Activated naive CD4-positive, alpha-beta T cell treated with anti-CD3 and anti-CD28 coated beads, Interleukin-2, amount 50 U/mL, for 16 hours (primary cell): ENCODE data around the gene KCNQ1OT1.
"Not testable (repeated sequence)": the region's sequence is repeated elsewhere in the genome, so short reads cannot be mapped to it uniquely, and the experiment has no call there.

Source experiments
- DNase-seq: peaks from one replicate; pipeline ENCODE4 v3.0.0-alpha.2; 2020

The KCNQ1OT1 gene

DNA sequence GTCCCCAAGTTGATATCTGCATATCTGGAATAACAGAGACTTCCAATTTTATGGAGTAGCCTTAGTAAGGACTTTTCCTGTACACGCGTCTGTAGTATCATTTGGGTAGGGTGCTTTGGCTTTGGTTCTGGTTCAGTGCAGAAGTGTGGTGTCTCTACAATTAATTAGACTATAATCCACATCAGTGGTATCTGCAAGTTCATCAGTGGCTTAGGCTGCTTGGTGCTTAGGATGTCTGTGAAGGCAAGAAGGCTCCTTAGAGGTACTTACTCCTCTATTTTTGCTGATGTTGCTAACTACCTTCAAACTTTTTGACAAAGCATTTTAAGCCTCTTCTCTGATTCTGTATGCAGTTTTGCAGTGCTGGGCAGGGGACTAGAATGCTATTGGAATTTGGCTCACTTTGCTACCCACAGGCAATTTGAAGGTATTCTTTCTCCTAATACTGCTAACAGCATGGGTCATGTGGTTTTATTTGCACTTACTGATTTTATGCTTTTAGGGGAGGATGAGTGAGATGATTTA, 49.4 kb downstream of the KCNQ1OT1 start:
- DNase-seq: no peak

DNA sequence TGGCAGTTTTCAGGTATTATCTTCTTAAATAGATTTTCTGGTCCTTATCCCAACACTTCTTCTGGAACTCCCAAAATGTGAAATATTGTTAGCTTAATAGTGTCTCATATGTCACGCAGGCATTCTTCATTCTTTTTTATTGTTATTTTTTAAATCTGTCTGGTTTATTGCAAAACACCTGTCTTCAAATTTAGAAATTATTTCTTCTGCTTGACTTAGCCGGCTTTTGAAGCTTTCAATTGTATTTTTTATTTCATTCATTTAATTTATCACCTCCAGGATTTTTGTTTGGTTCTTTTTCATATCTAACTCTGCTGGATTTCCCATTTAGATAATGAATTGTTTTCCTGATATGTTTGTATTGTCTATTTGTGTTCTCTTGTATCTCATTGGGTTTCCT, 49.9 kb downstream of the KCNQ1OT1 start:
- no peak for DNase-seq

DNA sequence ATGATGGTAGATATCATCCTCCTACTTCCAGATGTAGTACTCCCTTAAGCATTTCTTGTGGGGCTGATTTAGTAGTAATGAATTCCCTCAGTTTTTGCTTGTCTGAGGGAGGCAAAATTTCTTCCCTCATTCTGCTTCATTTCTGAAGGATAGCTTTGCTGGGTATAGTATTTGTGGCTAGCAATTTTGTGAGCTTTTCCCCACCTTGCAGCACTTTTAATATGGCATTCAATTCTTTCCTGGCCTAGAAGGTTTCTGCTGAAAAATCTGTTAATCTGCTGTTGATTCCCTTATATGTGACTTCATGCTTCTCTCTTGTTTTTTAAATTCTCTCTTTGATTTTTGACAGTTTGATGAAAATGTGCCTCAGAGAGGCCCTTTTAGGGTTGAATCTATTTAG, 50.4 kb downstream of the KCNQ1OT1 start:
- DNase-seq: no peak

DNA sequence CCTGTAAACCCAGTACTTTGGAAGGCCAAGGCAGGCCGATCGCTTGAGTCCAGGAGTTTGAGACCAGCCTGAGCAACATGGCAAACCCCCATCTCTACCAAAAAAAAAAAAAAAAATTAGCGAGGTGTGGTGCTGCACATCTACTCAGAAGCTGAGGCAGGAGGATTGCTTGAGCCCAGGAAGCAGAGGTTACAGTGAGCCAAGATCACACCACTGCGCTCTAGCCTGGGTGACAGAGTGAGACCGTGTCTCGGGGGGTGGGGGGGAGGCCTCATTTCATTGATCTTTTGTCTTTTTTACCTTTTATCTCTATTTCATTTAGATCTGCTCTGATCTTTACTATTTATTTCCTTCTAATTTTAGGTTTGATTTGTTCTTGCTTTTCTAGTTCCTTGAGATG, 51.8 kb downstream of the KCNQ1OT1 start:
- DNase-seq: no peak

DNA sequence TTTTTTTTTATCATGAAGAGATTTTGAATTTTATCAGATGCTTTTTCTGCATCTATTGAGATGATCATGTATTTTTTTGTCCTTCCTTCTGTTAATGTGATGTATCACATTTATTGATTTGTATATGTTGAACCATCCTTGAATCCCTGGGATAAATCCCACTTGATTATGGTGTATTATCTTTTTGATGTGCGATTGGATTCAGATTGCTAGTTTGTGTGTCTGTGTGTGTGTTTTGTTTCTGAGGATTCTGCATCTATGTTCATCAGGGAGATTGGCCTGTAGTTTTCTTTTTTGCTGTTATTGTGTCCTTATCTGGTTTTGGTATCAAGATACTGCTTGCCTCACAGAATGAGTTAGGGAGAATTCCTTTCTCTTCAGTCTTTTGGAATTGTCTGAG, 52.6 kb downstream of the KCNQ1OT1 start:
- no peak for DNase-seq

DNA sequence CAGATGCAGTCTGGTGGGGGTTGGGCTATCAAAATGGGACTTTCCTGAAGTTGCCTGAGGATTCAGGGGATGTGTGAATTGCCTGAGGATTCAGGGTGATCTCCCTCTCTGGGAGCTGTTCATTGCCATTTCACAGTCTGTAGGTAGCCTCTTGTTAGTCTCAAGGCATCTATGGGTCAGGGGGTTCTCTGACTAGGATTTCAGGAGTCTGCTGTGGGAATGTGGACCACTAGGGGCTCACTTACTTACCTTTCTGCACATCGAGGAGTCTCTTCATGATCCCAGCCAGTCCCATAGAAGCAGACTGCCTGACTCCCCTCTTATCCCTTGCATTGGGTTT, 54.0 kb downstream of the KCNQ1OT1 start:
- DNase-seq: no peak

DNA sequence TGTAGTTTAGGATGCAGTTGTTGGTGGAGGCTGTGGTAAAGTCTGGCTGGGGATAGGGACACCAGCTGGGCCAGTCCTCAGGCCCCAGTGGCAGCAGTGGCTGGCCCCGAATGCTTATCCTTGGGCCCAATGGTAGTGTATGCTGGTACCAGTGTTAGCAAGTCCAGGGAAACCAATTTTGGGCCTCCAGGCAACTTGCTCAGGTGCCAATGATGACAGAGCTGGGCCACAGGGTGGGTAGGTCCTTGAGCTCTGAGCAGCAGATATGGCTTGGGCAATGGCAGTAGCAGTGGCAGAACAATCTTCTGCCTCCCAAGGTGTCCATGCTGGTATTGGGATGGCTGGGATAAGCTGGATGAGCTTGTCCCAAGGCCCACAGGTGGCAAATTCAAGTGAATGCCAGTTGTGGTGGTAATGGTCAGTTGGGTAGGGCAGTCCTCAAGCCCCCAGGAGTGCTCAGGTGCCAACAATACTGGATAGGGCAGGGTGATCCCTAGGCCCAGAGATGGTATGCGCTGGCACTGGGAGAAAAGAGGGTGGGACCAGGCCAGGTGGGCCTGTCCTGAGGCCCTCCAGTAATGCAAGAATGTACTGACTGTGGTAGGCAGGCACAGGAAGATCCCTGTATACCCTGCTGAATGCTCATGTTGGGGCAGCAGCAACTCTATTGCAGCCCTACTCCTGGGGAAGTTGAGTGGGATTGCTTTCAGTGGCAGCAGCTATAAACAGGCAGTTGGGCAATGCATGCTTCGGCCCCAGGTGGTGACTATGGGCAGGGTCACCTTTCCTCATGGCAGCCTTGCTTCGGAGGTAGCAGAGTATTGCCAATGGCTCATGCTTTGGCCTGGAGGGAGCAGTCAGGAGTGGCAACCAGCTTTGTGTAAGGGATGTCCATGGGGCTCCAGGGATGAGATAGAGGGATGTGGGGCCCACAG, 54.7 kb downstream of the KCNQ1OT1 start:
- no peak for DNase-seq

DNA sequence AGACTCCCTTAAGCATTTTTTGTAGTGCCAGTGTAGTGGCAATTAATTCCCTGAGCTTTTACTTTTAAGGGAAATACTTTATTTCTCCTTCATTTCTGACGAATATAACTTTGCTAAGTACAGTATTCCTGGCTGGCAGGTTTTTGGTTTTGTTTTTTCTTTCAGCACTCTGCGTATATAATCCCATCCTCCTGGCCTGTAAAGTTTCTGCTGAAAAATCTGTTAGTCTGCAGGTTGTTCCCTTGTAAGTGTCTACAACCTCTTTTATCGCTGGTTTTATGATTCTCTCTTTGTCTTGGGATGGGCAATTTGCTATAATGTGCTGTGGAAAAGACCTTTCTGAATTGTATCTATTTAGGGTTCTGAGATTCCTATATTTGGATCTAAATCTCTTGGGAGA, 56.0 kb downstream of the KCNQ1OT1 start:
- DNase-seq: no peak

DNA sequence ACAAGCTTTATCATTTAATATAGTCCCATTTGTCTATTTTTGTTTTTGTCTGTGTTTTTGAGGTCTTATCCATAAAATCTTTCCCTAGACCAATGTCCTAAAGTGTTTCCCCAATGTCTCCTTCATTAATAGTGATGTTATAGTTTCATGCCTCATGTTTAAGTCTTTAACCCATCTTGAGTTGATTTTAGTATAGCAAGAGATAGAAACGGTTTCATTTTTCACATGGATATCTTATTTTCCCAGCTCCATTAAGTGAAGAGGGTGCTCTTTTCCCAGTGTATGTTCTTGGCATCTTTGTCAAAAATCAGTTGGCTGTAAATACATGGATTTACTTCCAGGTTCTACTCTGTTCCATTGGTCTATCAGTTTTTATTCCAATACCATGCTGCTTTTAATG, 58.2 kb downstream of the KCNQ1OT1 start:
- DNase-seq: no peak

DNA sequence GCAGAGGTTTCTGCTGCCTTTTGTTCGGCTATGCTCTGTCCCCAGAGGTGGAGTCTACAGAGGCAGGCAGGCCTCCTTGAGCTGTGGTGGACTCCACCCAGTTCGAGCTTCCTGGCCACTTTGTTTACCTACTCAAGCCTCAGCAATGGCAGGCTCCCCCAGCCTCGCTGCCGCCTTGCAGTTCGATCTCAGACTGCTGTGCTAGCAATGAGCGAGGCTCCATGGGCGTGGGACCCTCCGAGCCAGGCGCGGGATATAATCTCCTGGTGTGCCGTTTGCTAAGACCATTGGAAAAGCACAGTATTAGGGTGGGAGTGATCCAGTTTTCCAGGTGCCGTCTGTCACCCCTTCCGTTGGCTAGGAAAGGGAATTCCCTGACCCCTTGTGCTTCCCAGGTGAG, 60.0 kb downstream of the KCNQ1OT1 start:
- DNase-seq: not testable (repeated sequence)

DNA sequence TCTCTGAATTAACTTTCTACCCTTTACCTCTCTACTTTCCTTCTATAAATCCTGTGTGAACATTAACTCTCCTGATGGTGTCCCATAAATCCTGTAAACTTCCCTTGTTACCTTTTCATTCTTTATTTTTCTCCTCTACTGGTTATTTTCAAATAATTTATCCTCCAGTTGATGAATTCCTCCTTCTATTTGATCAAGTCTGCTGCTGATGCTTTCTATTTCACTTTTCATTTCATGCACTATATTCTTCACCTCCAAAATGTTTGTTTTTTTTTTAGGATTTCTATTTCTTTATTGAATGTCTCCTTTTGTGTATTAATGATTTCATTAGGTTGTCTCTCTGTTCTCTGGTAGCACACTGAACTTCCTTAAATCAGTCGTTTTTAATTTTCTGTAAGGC, 68.6 kb downstream of the KCNQ1OT1 start:
- DNase-seq: no peak

DNA sequence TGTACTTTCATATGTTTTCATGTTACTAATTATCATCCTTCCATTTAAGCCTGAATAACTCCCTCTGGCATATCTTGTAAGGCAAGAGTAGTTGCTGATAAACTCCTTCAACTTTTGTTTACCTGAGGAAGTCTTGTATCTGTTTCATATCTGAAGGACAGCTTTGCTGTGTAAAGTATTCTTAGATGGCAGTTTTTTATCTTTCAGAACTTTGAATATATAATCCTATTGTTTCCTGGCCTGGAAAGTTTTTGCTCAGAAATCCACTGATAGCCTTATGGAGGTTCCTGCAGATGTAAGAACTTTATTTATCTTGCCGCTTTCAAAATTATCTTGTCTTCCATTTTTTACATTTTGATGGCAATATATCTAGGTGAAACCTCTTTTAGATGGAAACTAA, 69.1 kb downstream of the KCNQ1OT1 start:
- DNase-seq: no peak

DNA sequence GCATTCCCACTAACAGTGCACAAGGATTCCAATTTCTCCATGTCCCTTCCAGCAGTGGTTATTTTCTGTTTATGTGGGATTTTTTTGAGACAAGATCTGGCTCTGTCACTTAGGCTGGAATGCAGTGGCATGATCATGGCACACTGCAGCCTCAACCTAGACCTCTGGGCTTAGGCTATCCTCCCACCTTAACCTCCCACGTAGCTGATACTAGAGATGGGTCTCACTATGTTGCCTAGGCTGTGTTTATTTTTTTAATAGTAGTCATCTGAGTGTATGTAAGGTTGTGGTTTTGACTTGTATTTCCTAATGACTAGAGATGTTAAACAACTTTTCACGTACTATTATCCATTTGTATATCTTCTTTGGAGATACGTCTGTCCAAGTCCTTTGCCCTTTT, 74.6 kb downstream of the KCNQ1OT1 start:
- no peak for DNase-seq

DNA sequence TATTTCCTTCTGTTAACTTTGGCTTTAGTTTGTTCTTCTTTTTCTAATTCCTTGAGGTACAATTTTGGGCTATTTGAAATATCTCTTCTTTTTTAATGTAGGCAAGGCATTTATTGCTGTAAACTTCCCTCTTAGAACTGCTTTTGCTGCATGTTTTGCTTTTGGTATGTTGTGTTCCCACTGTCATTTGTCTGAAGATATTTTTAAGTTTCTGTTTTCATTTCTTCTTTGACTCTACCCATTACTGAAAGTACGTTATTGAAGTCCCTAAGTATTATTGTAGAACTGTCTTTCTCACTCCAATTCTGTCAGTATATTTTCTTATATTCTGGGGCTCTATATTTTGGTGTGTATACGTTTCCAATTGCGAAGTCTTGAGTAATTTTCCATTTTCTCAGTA, 77.9 kb downstream of the KCNQ1OT1 start:
- DNase-seq: no peak

DNA sequence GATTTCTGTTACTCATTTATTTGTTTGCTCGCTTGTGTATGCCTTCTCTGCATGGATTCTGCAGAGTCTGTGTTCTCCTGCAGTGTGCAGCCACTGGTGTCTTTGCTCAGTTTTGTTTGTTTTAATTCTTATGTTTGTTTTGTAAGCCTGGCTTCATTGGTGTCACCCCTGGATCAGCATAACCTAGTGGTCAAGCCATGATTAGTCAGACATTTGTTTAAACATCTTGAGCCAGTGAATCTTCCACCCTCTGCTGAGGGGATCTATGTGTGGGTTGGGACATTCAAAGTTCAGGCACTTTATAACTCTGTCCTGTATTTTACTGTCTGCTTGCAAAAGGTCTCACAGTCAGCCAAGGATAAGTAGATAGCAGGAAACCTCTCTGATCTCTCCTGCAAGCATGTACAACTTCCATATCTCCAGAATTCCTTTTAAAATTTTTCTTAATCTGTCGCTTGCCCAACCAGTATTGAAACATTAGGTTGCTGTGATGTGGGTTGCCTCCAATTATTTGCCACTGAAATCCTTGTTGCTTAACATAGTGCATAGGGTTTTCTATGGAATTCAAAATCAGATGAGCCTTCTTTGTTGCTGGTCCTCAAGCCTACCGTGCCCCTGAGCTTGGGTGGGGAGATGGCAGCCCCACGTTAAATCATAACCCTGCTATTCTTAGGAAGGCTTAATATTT, 86.8 kb downstream of the KCNQ1OT1 start:
- no peak for DNase-seq

DNA sequence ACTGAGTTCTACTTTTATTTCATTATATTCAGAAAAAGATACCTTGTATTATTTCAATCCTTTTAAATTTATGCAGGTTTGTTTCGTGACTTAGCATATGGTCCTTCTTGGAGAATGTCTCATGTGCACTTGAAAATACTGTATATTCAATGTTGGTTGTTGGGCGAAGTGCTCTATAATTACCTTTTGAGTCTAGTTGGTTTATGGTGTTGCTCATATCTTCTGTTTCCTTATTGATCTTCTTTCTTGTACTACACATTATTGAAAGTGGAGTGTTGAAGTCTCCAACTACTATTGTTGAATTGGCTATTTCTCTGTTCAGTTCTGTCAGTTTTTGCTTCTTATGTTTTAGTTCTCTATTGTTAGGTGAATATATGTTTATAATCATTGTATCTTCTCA, 90.4 kb downstream of the KCNQ1OT1 start:
- DNase-seq: no peak

DNA sequence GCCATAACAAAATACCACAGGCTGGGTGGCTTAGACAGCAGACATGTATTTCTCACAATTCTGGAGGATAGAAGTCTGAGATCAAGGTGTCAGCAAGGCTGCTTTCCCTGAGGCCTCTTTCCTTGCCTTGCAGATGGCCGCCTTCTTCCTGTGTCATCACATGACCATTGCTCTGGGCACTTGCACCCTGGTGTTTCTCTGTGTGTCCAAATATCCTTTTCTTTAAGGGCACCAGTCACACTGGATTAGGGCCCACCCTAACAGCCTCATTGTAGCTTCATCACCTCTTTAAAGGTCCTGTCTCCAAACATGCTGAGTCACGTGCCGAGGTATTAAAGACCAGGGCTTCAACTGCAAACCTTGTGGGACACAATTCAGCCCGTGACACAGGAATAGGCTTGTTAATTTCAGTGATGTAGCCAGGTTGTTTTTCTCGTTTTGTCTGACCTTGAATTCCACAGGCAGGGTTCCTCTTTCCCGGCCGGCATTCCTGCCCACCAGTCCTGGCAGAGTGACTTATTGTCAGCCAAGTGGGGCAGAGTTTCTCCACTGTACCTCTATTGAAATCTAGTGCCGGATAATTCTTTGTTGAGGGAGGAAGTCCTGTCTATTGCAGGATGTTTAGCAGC, 100.1 kb downstream of the KCNQ1OT1 start:
- DNase-seq: no peak

DNA sequence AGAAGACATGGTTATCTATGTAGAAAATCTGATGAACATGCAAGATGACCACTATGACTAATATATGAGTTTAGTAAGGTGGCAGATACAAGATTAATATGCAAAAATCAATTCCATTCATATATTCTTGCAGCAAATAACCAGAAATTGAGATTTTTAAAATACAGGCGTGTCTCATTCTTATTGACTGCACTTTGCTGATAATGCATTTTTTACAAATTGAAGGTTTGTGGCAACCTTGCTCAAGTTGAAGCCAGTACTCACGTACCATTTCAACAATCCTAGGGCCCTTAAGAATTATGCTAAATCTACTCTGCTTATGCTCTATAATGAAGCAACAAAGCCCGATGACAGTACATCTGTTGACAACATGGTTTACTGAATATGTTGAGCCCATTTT, 104.6 kb downstream of the KCNQ1OT1 start:
- no peak for DNase-seq

DNA sequence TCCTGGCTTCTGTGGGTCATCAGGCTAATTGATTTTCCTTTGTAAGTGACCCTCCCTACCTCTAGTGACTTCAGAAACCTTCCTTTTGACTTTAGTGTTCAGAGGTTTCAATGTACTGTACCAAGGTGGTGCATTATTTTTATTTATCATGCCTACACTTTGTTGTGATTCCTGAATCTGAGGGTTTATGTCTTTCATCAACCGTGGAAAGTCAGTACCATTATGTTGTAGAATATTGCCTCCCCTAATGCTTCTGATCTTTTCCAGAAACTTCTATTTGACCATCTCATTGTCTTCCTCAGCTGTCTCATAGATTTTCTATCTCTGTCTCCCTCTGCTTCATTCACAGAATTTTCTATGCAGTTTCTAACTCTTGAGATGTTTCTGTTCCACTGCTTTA, 105.5 kb downstream of the KCNQ1OT1 start:
- no peak for DNase-seq

DNA sequence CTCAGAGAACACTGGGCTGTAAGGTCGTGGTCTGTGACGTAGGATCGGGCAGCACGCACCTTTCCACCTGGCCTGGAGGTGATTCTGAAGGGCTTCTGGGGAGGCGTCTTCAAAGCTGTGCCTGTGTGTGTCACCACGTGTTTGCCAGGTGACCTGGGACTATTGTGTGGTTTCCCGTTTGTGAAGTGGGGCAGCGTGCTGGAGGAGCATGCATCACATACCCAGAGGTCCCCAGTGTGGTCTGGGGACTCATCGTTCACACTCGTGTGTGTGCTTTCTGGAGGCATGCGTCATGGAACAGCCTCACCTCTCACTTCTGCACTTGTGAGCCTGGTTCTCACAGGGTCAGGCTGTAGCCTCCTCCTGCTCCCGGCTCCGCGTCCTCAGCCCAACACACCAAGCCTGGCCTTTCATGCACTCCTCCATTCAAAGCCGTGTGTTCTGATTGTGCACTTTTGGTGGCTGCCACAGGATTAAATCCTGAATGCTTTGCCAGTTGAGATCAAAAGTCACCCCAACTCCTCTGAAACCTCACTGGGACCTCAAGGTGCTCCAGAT, 106.3 kb downstream of the KCNQ1OT1 start:
- DNase-seq: no peak

DNA sequence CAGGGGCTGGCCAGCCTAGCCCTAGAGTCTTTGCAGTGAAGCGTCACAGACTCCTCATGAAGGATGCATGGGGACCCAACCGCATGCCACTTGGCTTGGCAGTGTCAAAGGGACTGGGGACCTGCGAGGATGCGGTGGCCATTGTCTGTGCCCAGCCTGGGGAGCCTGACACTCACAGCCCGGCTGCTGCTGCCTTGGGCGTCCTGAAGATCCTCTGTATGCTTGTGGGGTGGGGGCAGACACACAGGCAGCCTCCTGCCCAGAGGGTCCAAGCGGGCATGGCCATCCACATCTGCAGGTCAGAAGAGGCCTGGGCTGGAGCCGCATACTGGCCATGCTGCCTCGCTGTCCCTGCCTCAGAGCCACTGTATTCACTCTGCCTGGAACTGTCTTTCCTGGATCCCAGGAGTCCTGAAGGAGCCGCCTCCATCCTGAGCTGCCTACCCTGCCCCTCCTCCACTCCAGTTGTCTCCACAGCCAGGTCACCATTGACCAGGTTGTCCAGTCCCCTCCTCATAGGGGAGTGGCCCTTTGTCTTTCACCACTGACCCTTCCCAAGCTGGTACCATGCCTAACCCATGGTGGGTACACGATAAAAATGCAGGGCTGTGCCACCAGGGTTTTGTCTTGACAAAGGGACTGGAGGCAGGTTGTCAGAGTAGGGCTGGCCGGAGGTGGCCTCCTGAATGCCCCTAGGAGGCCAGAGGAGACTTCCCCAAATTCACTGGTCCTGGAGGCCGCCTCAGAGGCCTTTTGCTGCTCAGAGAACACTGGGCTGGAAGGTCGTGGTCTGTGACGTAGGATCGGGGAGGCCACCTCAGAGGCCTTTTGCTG, 107.0 kb downstream of the KCNQ1OT1 start:
- no peak for DNase-seq

DNA sequence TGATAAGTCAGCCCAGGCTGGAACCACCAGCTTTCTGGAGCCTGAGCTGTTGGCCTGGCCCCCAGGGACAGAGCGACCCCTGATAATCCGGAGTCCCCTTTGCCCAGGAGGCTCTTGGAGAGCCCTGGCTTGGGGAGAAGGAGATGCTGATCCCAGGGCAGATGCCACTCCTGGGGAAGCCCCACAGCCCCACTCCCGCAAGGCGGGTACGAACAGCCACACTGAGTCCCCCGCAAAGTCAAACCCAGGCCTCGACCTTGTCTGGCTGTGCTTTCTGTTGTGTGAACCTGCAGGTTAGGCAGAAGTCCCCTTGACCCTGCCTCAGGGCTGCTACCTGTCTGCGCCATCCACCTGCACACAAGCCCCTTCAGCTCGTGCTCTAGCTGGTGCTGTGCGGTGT, 108.0 kb downstream of the KCNQ1OT1 start:
- no peak for DNase-seq
